HEK293T (cell line): ENCODE data around the gene PXK.

Experiments
- CTCF ChIA-PET: fragments of 350-600 bp; formaldehyde crosslinking; extraction: SDS; loops from one replicate; lab custom pipeline; 2021; ENCODE audit warnings: antibody characterized with exemption, inconsistent platforms; lab: Yijun Ruan, JAX
- POLR2A ChIA-PET: fragments of 350-600 bp; formaldehyde crosslinking; extraction: SDS; loops from one replicate; lab custom pipeline; 2020; ENCODE audit warnings: antibody characterized with exemption, inconsistent platforms; lab: Yijun Ruan, JAX
- DNase-seq: peaks from one replicate; pipeline ENCODE4 v3.0.0; 2012; ENCODE audit warnings: mixed read lengths; ENCODE audit errors: extremely low spot score
- ARNT ChIP-seq: fragments of 450-650 bp; IDR thresholded peaks from 2 replicates; pipeline ENCODE4 v1.6.1; 2017; ENCODE audit warnings: mild to moderate bottlenecking
- BHLHE40 ChIP-seq: fragments of 450-650 bp; IDR thresholded peaks from 2 replicates; pipeline ENCODE4 v1.6.1; 2016; ENCODE audit warnings: mild to moderate bottlenecking, moderate library complexity, borderline replicate concordance
- CTBP1 ChIP-seq: fragments of 450-650 bp; IDR thresholded peaks from 2 replicates; pipeline ENCODE4 v1.6.1; 2016; ENCODE audit warnings: borderline replicate concordance
- ELF4 ChIP-seq: fragments of 450-650 bp; IDR thresholded peaks from 2 replicates; pipeline ENCODE4 v1.6.1; 2017; ENCODE audit warnings: antibody characterized with exemption
- FOXA1 ChIP-seq: fragments of 450-650 bp; IDR thresholded peaks from 2 replicates; pipeline ENCODE4 v1.6.1; 2016; ENCODE audit warnings: mild to moderate bottlenecking
- FOXK2 ChIP-seq: fragments of 450-650 bp; IDR thresholded peaks from 2 replicates; pipeline ENCODE4 v1.6.1; 2016; ENCODE audit warnings: mild to moderate bottlenecking
- FOXM1 ChIP-seq: fragments of 450-650 bp; IDR thresholded peaks from 2 replicates; pipeline ENCODE4 v1.6.1; 2017; ENCODE audit warnings: mild to moderate bottlenecking, borderline replicate concordance
- HDGF ChIP-seq: fragments of 450-650 bp; IDR thresholded peaks from 2 replicates; pipeline ENCODE4 v1.6.1; 2017; ENCODE audit warnings: antibody characterized with exemption, borderline replicate concordance
- L3MBTL2 ChIP-seq: fragments of 450-650 bp; conservative IDR thresholded peaks from 2 replicates; pipeline ENCODE4 v1.6.1; 2016; ENCODE audit warnings: mild to moderate bottlenecking
- LEF1 ChIP-seq: fragments of 450-650 bp; IDR thresholded peaks from 2 replicates; pipeline ENCODE4 v1.6.1; 2017; ENCODE audit warnings: mild to moderate bottlenecking, borderline replicate concordance
- NFRKB ChIP-seq: fragments of 450-650 bp; IDR thresholded peaks from 2 replicates; pipeline ENCODE4 v1.6.1; 2016; ENCODE audit warnings: mild to moderate bottlenecking, moderate library complexity
- PKNOX1 ChIP-seq: fragments of 450-650 bp; IDR thresholded peaks from 2 replicates; pipeline ENCODE4 v1.6.1; 2016
- SP1 ChIP-seq: fragments of 450-650 bp; IDR thresholded peaks from 2 replicates; pipeline ENCODE4 v1.6.1; 2017
- SUZ12 ChIP-seq: fragments of 450-650 bp; IDR thresholded peaks from 2 replicates; pipeline ENCODE4 v1.6.1; 2016; ENCODE audit warnings: mild to moderate bottlenecking
- TARDBP ChIP-seq: fragments of 450-650 bp; IDR thresholded peaks from 2 replicates; pipeline ENCODE4 v1.6.1; 2016
- ZNF384 ChIP-seq: fragments of 450-650 bp; IDR thresholded peaks from 2 replicates; pipeline ENCODE4 v1.6.1; 2016

Gene PXK

GRCh38 chr3:58394339-58394738, 61.6 kb downstream of the PXK start:
- no peak for DNase-seq
- ChIA-PET CTCF (no interaction called here), POLR2A (no interaction called here)
- TF ChIP-seq FOXK2: no peak
- TF ChIP-seq TARDBP: no peak
- no peak for TF ChIP-seq PKNOX1
- TF ChIP-seq FOXA1: no peak
- TF ChIP-seq LEF1: no peak

- TF ChIP-seq NFRKB: no peak
- TF ChIP-seq ARNT: no peak
- TF ChIP-seq FOXK2: no peak
- no peak for TF ChIP-seq CTBP1
- CTCF ChIA-PET: interaction anchor here (0.6 kb wide), 1 partner anchor 73 kb away, joined by 3 read pairs; no protein-coding TSS in a partner anchor
- DNase-seq: no peak
- POLR2A ChIA-PET: no interaction called here
Observed at GRCh38 chr3:58398669-58399333, 66.1 kb downstream of the PXK start.

GRCh38 chr3:58403513-58404109, 70.9 kb downstream of the PXK start:
- DNase-seq: no peak
- CTCF ChIA-PET: no interaction called here
- POLR2A ChIA-PET: interaction anchor here (1.3 kb wide), 1 partner anchor 98 kb away, joined by 3 read pairs; the partner anchor contains the start of genes HTD2 and RPP14
- TF ChIP-seq ELF4 (no peak), SUZ12 (no peak), LEF1 (no peak), SP1 (no peak), BHLHE40 (no peak), L3MBTL2 (no peak), NFRKB (no peak), FOXA1 (no peak)

- peak; percentile 33 for DNase-seq
- POLR2A ChIA-PET: interaction anchor here (1.3 kb wide), 1 partner anchor 98 kb away, joined by 3 read pairs; the partner anchor contains the start of genes HTD2 and RPP14
- no peak for TF ChIP-seq FOXA1
- peak; percentile 73 for TF ChIP-seq PKNOX1
- CTCF ChIA-PET: no interaction called here
Observed at GRCh38 chr3:58404396-58404795, 71.7 kb downstream of the PXK start.

GRCh38 chr3:58408906-58409305, 76.2 kb downstream of the PXK start:
- DNase-seq: no peak
- ChIA-PET CTCF (no interaction called here), POLR2A (no interaction called here)
- TF ChIP-seq ARNT (no peak), LEF1 (no peak)

- ChIA-PET CTCF (no interaction called here), POLR2A (no interaction called here)
- DNase-seq: no peak
- TF ChIP-seq LEF1 (no peak), ELF4 (no peak), FOXK2 (no peak), BHLHE40 (no peak), CTBP1 (no peak), SP1 (no peak), FOXA1 (no peak), ZNF384 (no peak), HDGF (no peak), PKNOX1 (no peak)
Observed at GRCh38 chr3:58409663-58410062, 77.0 kb downstream of the PXK start.

GRCh38 chr3:58411036-58411435, 78.3 kb downstream of the PXK start:
- no peak for DNase-seq
- CTCF ChIA-PET: no interaction called here
- POLR2A ChIA-PET: no interaction called here
- TF ChIP-seq ARNT: no peak
- TF ChIP-seq LEF1: no peak
- no peak for TF ChIP-seq ZNF384
- TF ChIP-seq NFRKB: no peak
- TF ChIP-seq FOXK2: no peak
- TF ChIP-seq FOXM1: no peak
- no peak for TF ChIP-seq TARDBP
- no peak for TF ChIP-seq SUZ12
- TF ChIP-seq SP1: no peak
- no peak for TF ChIP-seq HDGF
- TF ChIP-seq PKNOX1: no peak
- no peak for TF ChIP-seq L3MBTL2
